GM12878 (cell line): ENCODE results near the gene SYNGR3. TPM values are rescaled to one million over a fixed set of nuclear protein-coding genes. Genes with fewer than 3 reads are reported as not detected.

Experiments
- ATAC-seq: fragments of 200-7000 bp; cut with Tn5 transposase; 3 replicates; pipeline ENCODE4 v1.9.1; 2020; ENCODE audit warnings: mild to moderate bottlenecking, moderate library complexity
- BruUV-seq: library from RNA; stranded (reverse); fragments of 400-500 nt; replicated peaks from 2 replicates; lab custom pipeline; 2021; lab: Mats Ljungman, UMichigan
- CTCF ChIA-PET: fragments of 300-600 bp; sonication (Branson Sonifier 250); formaldehyde crosslinking; extraction: SDS; loops from one replicate; lab custom pipeline; 2021; ENCODE audit warnings: inconsistent platforms; lab: Yijun Ruan, JAX
- POLR2A ChIA-PET: fragments of 350-600 bp; formaldehyde crosslinking; extraction: SDS; loops from one replicate; lab custom pipeline; 2021; ENCODE audit warnings: inconsistent platforms; lab: Charles Lee
- RAD21 ChIA-PET: fragments of 300-600 bp; sonication (Branson Sonifier 250); formaldehyde crosslinking; loops from one replicate; lab custom pipeline; 2023; ENCODE audit warnings: antibody characterized with exemption; ENCODE audit not compliant: unreplicated experiment; lab: Charles Lee
- SMC1A ChIA-PET: fragments of 300-600 bp; sonication (Branson Sonifier 250); formaldehyde crosslinking; loops from one replicate; lab custom pipeline; 2023; ENCODE audit not compliant: unreplicated experiment, uncharacterized antibody; lab: Charles Lee
- DNase-seq: peaks from one replicate; pipeline ENCODE4 v3.0.0-alpha.2; 2011; ENCODE audit warnings: low read depth, low spot score
- FAIRE-seq: peaks from 3 replicates; lab custom pipeline; 2011; peaks lifted over from hg19 to GRCh38; lab: Jason Lieb, UNC
- H2AFZ ChIP-seq: 2 replicates; pipeline ENCODE4 v1.6.0; 2011; ENCODE audit warnings: low read depth, low read length, control low read depth; ENCODE audit not compliant: control insufficient read depth
- H3K27ac ChIP-seq: 2 replicates; pipeline ENCODE4 v1.5.1; 2011; ENCODE audit warnings: control low read depth; ENCODE audit not compliant: control insufficient read depth, insufficient read depth
- H3K27me3 ChIP-seq, 2 experiments: replicated peaks in 1 of 2; 2 replicates each; pipeline versions ENCODE4 v1.6.0 to v1.6.1; 2011; ENCODE audit warnings: low read length in 1 of 2; ENCODE audit not compliant: control insufficient read depth in 2 of 2, insufficient read depth in 2 of 2
- H3K36me3 ChIP-seq, 2 experiments: 2 replicates each; pipeline ENCODE4 v1.5.1; 2011; ENCODE audit warnings: low read length in 1 of 2; ENCODE audit not compliant: control insufficient read depth in 2 of 2, insufficient read depth in 2 of 2
- H3K4me1 ChIP-seq: 2 replicates; pipeline ENCODE4 v1.6.1; 2011; ENCODE audit warnings: mild to moderate bottlenecking, low read length, moderate library complexity, mixed read lengths; ENCODE audit not compliant: control insufficient read depth, insufficient read depth
- H3K4me2 ChIP-seq: 2 replicates; pipeline ENCODE4 v1.6.0; 2011; ENCODE audit warnings: control low read depth; ENCODE audit not compliant: control insufficient read depth, insufficient read depth
- H3K4me3 ChIP-seq: fragments of 200-600 bp; sonication (generic); 2 replicates; pipeline ENCODE4 v1.5.1; 2016
- H3K79me2 ChIP-seq: 2 replicates; pipeline ENCODE4 v1.6.0; 2011; ENCODE audit warnings: low read length; ENCODE audit not compliant: control insufficient read depth, insufficient read depth
- H3K9ac ChIP-seq: 2 replicates; pipeline ENCODE4 v1.8.0; 2011; ENCODE audit warnings: low read length, control low read depth, mixed read lengths; ENCODE audit not compliant: control insufficient read depth, insufficient read depth
- H3K9me3 ChIP-seq: replicated peaks from 3 replicates; pipeline ENCODE4 v1.5.1; 2011; ENCODE audit warnings: mild to moderate bottlenecking, low read length; ENCODE audit not compliant: control insufficient read depth, insufficient read depth
- H4K20me1 ChIP-seq: 2 replicates; pipeline ENCODE4 v1.6.0; 2011; ENCODE audit not compliant: control insufficient read depth, insufficient read depth
- ASH2L ChIP-seq: fragments of 300-600, 200-600 bp; sonication (generic); IDR thresholded peaks from 2 replicates; pipeline ENCODE4 v1.6.1; 2017; ENCODE audit warnings: low read depth, mild to moderate bottlenecking, borderline replicate concordance
- ATF7 ChIP-seq: fragments of 450-650 bp; IDR thresholded peaks from 2 replicates; pipeline ENCODE4 v1.6.1; 2016; ENCODE audit warnings: low read depth, mild to moderate bottlenecking
- CHD1 ChIP-seq: IDR thresholded peaks from 2 replicates; pipeline ENCODE4 v1.6.1; 2012; ENCODE audit warnings: low read depth, low read length, improper control_type of control experiment
- CHD4 ChIP-seq: fragments of 200-600 bp; sonication (generic); IDR thresholded peaks from 2 replicates; pipeline ENCODE4 v1.6.1; 2016; ENCODE audit warnings: mild to moderate bottlenecking
- CREB1 ChIP-seq: IDR thresholded peaks from 2 replicates; pipeline ENCODE4 v1.6.1; 2012; ENCODE audit warnings: low read depth, mild to moderate bottlenecking, inconsistent platforms
- EP300 ChIP-seq, 2 experiments: fragments of 150-350 bp in 1 of 2; IDR thresholded peaks; 2 replicates each; pipeline ENCODE4 v1.6.1; 2011 to 2012; ENCODE audit warnings: low read depth in 2 of 2, low read length in 2 of 2, borderline replicate concordance in 1 of 2, improper control_type of control experiment in 1 of 2, inconsistent platforms in 1 of 2; ENCODE audit not compliant: control insufficient read depth in 1 of 2
- HCFC1 ChIP-seq: fragments of 150-350 bp; IDR thresholded peaks from 2 replicates; pipeline ENCODE4 v1.6.1; 2014; ENCODE audit warnings: low read length
- IKZF2 ChIP-seq, 2 experiments: fragments of 450-650 bp; IDR thresholded peaks; 2 replicates each; pipeline ENCODE4 v1.6.1; 2017; ENCODE audit warnings: mild to moderate bottlenecking in 2 of 2, moderate library complexity in 2 of 2
- MEF2A ChIP-seq: IDR thresholded peaks from 2 replicates; pipeline ENCODE4 v1.6.1; 2011; ENCODE audit warnings: low read depth, mild to moderate bottlenecking, low read length, moderate library complexity; ENCODE audit not compliant: insufficient read depth
- MEF2B ChIP-seq: fragments of 450-650 bp; IDR thresholded peaks from 2 replicates; pipeline ENCODE4 v1.6.1; 2018; ENCODE audit warnings: mild to moderate bottlenecking, moderate library complexity; ENCODE audit not compliant: partially characterized antibody, poor library complexity, severe bottlenecking
- MTA2 ChIP-seq: fragments of 450-650 bp; IDR thresholded peaks from 2 replicates; pipeline ENCODE4 v1.6.1; 2016; ENCODE audit warnings: low read depth, mild to moderate bottlenecking, moderate library complexity
- RAD51 ChIP-seq: fragments of 450-650 bp; IDR thresholded peaks from 2 replicates; pipeline ENCODE4 v1.6.1; 2016; ENCODE audit warnings: moderate library complexity, mild to moderate bottlenecking, inconsistent platforms
- RCOR1 ChIP-seq: conservative IDR thresholded peaks from 2 replicates; pipeline ENCODE4 v1.6.1; 2012; ENCODE audit warnings: low read depth, low read length, improper control_type of control experiment
- SREBF2 ChIP-seq: IDR thresholded peaks from 2 replicates; pipeline ENCODE4 v1.6.1; 2012; ENCODE audit warnings: mild to moderate bottlenecking, low read length
- TAF1 ChIP-seq: IDR thresholded peaks from 2 replicates; pipeline ENCODE4 v1.6.1; 2011; ENCODE audit warnings: mild to moderate bottlenecking, low read depth, low read length, borderline replicate concordance
- WGBS: methylation state at CpG from one replicate; pipeline ENCODE4 v1.1.6; 2016; ENCODE audit warnings: low lambda C conversion rate; ENCODE audit not compliant: insufficient replicate concordance, insufficient coverage; ENCODE audit errors: missing lambda C conversion rate; 5-methylcytosine and 5-hydroxymethylcytosine counted together
- in situ Hi-C: fragments of 300-500 bp; cut with MboI; formaldehyde crosslinking; loops from 9 replicates; pipeline ENCODE4 v1.14.3; 2018; ENCODE audit warnings: mixed read lengths
- intact Hi-C: fragments of 100-400 bp; cut with micrococcal nuclease; formaldehyde crosslinking; loops from one replicate; pipeline ENCODE4 v1.14.2; 2022; ENCODE audit not compliant: unreplicated experiment
- polyA plus RNA-seq, 11 experiments: library from polyadenylated mRNA; depleted of rRNA in 4 of 11; unstranded in 6 of 11; stranded (reverse) in 5 of 11; fragments of >200 nt; fragmentation: Nextera tagmentation in 4 of 11; fragmentation: Illumina TruSeq in 1 of 11; extraction: Ambion mirVana in 4 of 11; extraction: Trizol in 1 of 11; gene quantifications; 1 replicate in 1 of 11; 2 replicates in 10 of 11; pipeline versions ENCODE4 v1.2.1 to v1.2.3, GENCODE V29; 2011 to 2016; ENCODE audit warnings: inconsistent platforms in 2 of 11, missing spikeins in 2 of 11, low read depth in 1 of 11
- total RNA-seq, 4 experiments: library from RNA; depleted of rRNA in 3 of 4; stranded (reverse); fragments of >200 nt in 3 of 4; fragmentation: Illumina TruSeq in 1 of 4; extraction: Trizol in 1 of 4; gene quantifications; 2 replicates each; pipeline versions ENCODE4 v1.2.1 to v1.2.3, GENCODE V29; 2013 to 2021

Gene SYNGR3
- total and polyA plus RNA-seq, 10 of the 15 experiments (the other 5 are each of a cell fraction or from before 2014, with no cell fraction given): 1.2 to 18.1 (median 6.6) TPM

GRCh38 chr16:2015947-2016208 is 26.1 kb downstream of the SYNGR3 start:
- RAD21 ChIA-PET: interaction anchor here (2.4 kb wide), 1 partner anchor 124 kb away, joined by 9 read pairs; no protein-coding TSS in a partner anchor
- H3K4me2 ChIP-seq: no peak overlapping the region
- no peak overlapping the region for H3K9ac ChIP-seq
- no peaks in the 10 kb centered on the region for H3K36me3 ChIP-seq
- H4K20me1 ChIP-seq: no peaks in the 10 kb centered on the region
- no TSS peak for BruUV-seq
- in situ Hi-C loops (loop anchor here (10.0 kb wide), 1 partner anchor 479 kb away; no protein-coding TSS in a partner anchor), intact Hi-C loops (no loop called here)
- CTCF ChIA-PET: interaction anchor here (1.2 to 1.8 kb wide), 3 partner anchors 12 to 236 kb away, joined by 3 to 21 read pairs (median 5); partner anchors contain the start of gene ECI1
- H3K4me1 ChIP-seq: no peaks in the 10 kb centered on the region
- no peak for ATAC-seq
- DNase-seq: no peak
- H3K27ac ChIP-seq: no peak overlapping the region
- H3K9me3 ChIP-seq: no peaks in the 10 kb centered on the region
- H3K79me2 ChIP-seq: no peaks in the 10 kb centered on the region
- WGBS: 80% methylated on average over 7 of the region's 7 CpGs
- H3K4me3 ChIP-seq: no peak overlapping the region
- no peak for FAIRE-seq
- H3K27me3 ChIP-seq: peaks cover 3 to 8% of the 10 kb centered on the region in 2 experiments; a peak in 3 of 4 replicates
- SMC1A ChIA-PET: interaction anchor here (0.5 kb wide), 1 partner anchor 125 kb away, joined by 3 read pairs; no protein-coding TSS in a partner anchor
- POLR2A ChIA-PET: no interaction called here
- H2AFZ ChIP-seq: no peak overlapping the region
- TF ChIP-seq RCOR1 (no peak), HCFC1 (no peak), ATF7 (no peak), SREBF2 (no peak), MEF2B (no peak), EP300 (IDR thresholded peaks at IDR 0.05; ENCODE audit: borderline replicate concordance in 1 of 2, control insufficient read depth in 1 of 2, low read depth in 2 of 2, low read length in 2 of 2) (no peak), IKZF2 (IDR thresholded peaks at IDR 0.05) (no peak), CHD4 (no peak), RAD51 (no peak), ASH2L (no peak), MTA2 (no peak), CHD1 (no peak), TAF1 (no peak), MEF2A (no peak), CREB1 (no peak)
